GM23338 (cell line): ENCODE results near the gene CHRD. TPM values are rescaled to one million over a fixed set of nuclear protein-coding genes. Genes with fewer than 3 reads are reported as not detected.

Experiments used
- ATAC-seq: fragments of 200-7000 bp; cut with Tn5 transposase; 3 replicates; pipeline ENCODE4 v1.9.1; 2020
- DNase-seq: peaks from one replicate; pipeline ENCODE4 v3.0.0-alpha.2; 2015; ENCODE audit warnings: low spot score
- H2AFZ ChIP-seq: fragments of 200-600 bp; sonication (generic); 2 replicates; pipeline ENCODE4 v1.8.0; 2016; ENCODE audit warnings: antibody characterized with exemption, mild to moderate bottlenecking, moderate library complexity
- H3F3A ChIP-seq: fragments of 200-600 bp; sonication (generic); replicated peaks from 2 replicates; pipeline ENCODE4 v1.8.0; 2017; ENCODE audit warnings: antibody characterized with exemption, mixed run types, low read depth
- H3K27ac ChIP-seq: fragments of 200-600 bp; sonication (generic); 2 replicates; pipeline ENCODE4 v1.6.1; 2016; ENCODE audit warnings: low read depth
- H3K27me3 ChIP-seq: fragments of 200-600 bp; sonication (generic); 2 replicates; pipeline ENCODE4 v1.8.0; 2016; ENCODE audit warnings: mild to moderate bottlenecking, mixed run types, moderate library complexity; ENCODE audit not compliant: insufficient read depth
- H3K36me3 ChIP-seq: fragments of 200-600 bp; sonication (generic); 2 replicates; pipeline ENCODE4 v1.8.0; 2016; ENCODE audit warnings: mild to moderate bottlenecking; ENCODE audit not compliant: insufficient read depth
- H3K4me1 ChIP-seq: fragments of 200-600 bp; sonication (generic); 2 replicates; pipeline ENCODE4 v1.8.0; 2016; ENCODE audit warnings: mild to moderate bottlenecking, moderate library complexity; ENCODE audit not compliant: insufficient read depth
- H3K4me2 ChIP-seq: fragments of 200-600 bp; sonication (generic); 2 replicates; pipeline ENCODE4 v1.7.1; 2017; ENCODE audit warnings: mixed run types
- H3K4me3 ChIP-seq: fragments of 200-600 bp; sonication (generic); 2 replicates; pipeline ENCODE4 v1.6.1; 2016; ENCODE audit warnings: mixed run types
- H3K79me2 ChIP-seq: fragments of 200-600 bp; sonication (generic); replicated peaks from 2 replicates; pipeline ENCODE4 v1.8.0; 2017; ENCODE audit warnings: mild to moderate bottlenecking; ENCODE audit not compliant: insufficient read depth
- H3K9me2 ChIP-seq: fragments of 200-600 bp; sonication (generic); 2 replicates; pipeline ENCODE4 v1.8.0; 2017; ENCODE audit not compliant: insufficient read depth
- H4K20me1 ChIP-seq: fragments of 200-600 bp; sonication (generic); replicated peaks from 2 replicates; pipeline ENCODE4 v1.8.0; 2017; ENCODE audit warnings: mild to moderate bottlenecking; ENCODE audit not compliant: insufficient read depth
- H3K27ac Mint-ChIP-seq: 2 replicates; pipeline ENCODE4 v1.8.0; 2020; ENCODE audit warnings: inconsistent platforms, mild to moderate bottlenecking, moderate library complexity, mixed read lengths
- H3K27me3 Mint-ChIP-seq: 3 replicates; pipeline ENCODE4 v1.8.0; 2022; ENCODE audit warnings: low read depth, mild to moderate bottlenecking, moderate library complexity, mixed read lengths, inconsistent platforms; ENCODE audit not compliant: insufficient read depth, poor library complexity
- H3K36me3 Mint-ChIP-seq: 3 replicates; pipeline ENCODE4 v1.8.0; 2021; ENCODE audit warnings: low read depth, mild to moderate bottlenecking, inconsistent platforms, moderate library complexity, mixed read lengths
- H3K4me1 Mint-ChIP-seq: 3 replicates; pipeline ENCODE4 v1.8.0; 2020; ENCODE audit warnings: mild to moderate bottlenecking, inconsistent platforms, mixed read lengths
- H3K4me3 Mint-ChIP-seq: 3 replicates; pipeline ENCODE4 v1.8.0; 2021; ENCODE audit warnings: moderate library complexity, mild to moderate bottlenecking, inconsistent platforms, mixed read lengths
- H3K9me3 Mint-ChIP-seq: 3 replicates; pipeline ENCODE4 v1.8.0; 2020; ENCODE audit warnings: moderate library complexity, mild to moderate bottlenecking, inconsistent platforms, mixed read lengths
- CREB1 ChIP-seq: fragments of 250-450 bp; sonication (Bioruptor Pico); IDR thresholded peaks from 2 replicates; pipeline ENCODE4 v1.5.0; 2020; ENCODE audit warnings: low read depth, mild to moderate bottlenecking, moderate library complexity
- EZH2phosphoT487 ChIP-seq: fragments of 200-600 bp; sonication (generic); IDR thresholded peaks from one replicate; pipeline ENCODE4 v1.8.1; 2018; ENCODE audit warnings: antibody characterized with exemption; ENCODE audit not compliant: unreplicated experiment
- JUNB ChIP-seq: IDR thresholded peaks from one replicate; pipeline ENCODE4 v1.6.1; 2016; ENCODE audit warnings: antibody characterized with exemption; ENCODE audit not compliant: unreplicated experiment
- NANOG ChIP-seq: IDR thresholded peaks from 2 replicates; pipeline ENCODE4 v1.6.1; 2016; ENCODE audit warnings: antibody characterized with exemption, borderline replicate concordance
- REST ChIP-seq: IDR thresholded peaks from one replicate; pipeline ENCODE4 v1.6.1; 2018; ENCODE audit warnings: antibody characterized with exemption; ENCODE audit not compliant: unreplicated experiment
- STAT1 ChIP-seq: IDR thresholded peaks from one replicate; pipeline ENCODE4 v1.6.1; 2016; ENCODE audit warnings: antibody characterized with exemption; ENCODE audit not compliant: unreplicated experiment
- ZNF114 ChIP-seq: fragments of 250-450 bp; sonication (Bioruptor Pico); IDR thresholded peaks from 2 replicates; pipeline ENCODE4 v1.5.0; 2020; ENCODE audit warnings: mild to moderate bottlenecking, moderate library complexity
- polyA plus RNA-seq: library from polyadenylated mRNA; unstranded; fragments of >200 nt; fragmentation: Nextera tagmentation; extraction: Ambion mirVana; gene quantifications from 2 replicates; pipeline ENCODE4 v1.2.1, GENCODE V29; 2016
- total RNA-seq: library from RNA; depleted of rRNA; stranded (reverse); fragments of >200 nt; shearing (Covaris generic); gene quantifications from 2 replicates; pipeline ENCODE4 v1.2.3, GENCODE V29; 2014
- TF ChIP-seq, protein P1 (sequence below): fragments of 250-450 bp; sonication (Bioruptor Pico); IDR thresholded peaks from 2 replicates; pipeline ENCODE4 v1.5.0; 2020; ENCODE audit warnings: mild to moderate bottlenecking, moderate library complexity
- TF ChIP-seq, protein P2 (sequence below), 2 experiments: fragments of 200-600 bp in 1 of 2; sonication (generic) in 1 of 2; conservative IDR thresholded peaks; 2 replicates each; pipeline versions ENCODE4 v1.5.1 to v1.6.1; 2016 to 2017; ENCODE audit warnings: antibody characterized with exemption in 2 of 2, low read depth in 2 of 2, mild to moderate bottlenecking in 2 of 2, moderate library complexity in 1 of 2

Gene CHRD
- total and polyA plus RNA-seq, 2 experiments from 2014 or later: 0.34 to 0.66 TPM

GRCh38 chr3:184414418-184415202 is 34.8 kb downstream of the CHRD start:
- peaks cover 6% of the 10 kb centered on the region for H3K4me1 Mint-ChIP-seq
- no peaks in the 10 kb centered on the region for H3K36me3 Mint-ChIP-seq
- DNase-seq (no peak), ATAC-seq (no peak)
- Histone ChIP-seq H3K9me2 (no peaks in the 10 kb centered on the region), H3K36me3 (no peaks in the 10 kb centered on the region), H2AFZ (no peak overlapping the region), H3K27ac (no peak overlapping the region), H3K79me2 (no peaks in the 10 kb centered on the region), H3F3A (no peaks in the 10 kb centered on the region), H3K4me1 (peaks cover 3% of the 10 kb centered on the region; the same call in 1 of the 2 replicates), H4K20me1 (no peaks in the 10 kb centered on the region), H3K27me3 (no peaks in the 10 kb centered on the region), H3K4me2 (no peak overlapping the region), H3K4me3 (no peak overlapping the region)
- H3K9me3 Mint-ChIP-seq: peaks cover 3% of the 10 kb centered on the region; the same call in 1 of the 3 replicates
- H3K27ac Mint-ChIP-seq: no peak overlapping the region
- TF ChIP-seq, protein P1, sequence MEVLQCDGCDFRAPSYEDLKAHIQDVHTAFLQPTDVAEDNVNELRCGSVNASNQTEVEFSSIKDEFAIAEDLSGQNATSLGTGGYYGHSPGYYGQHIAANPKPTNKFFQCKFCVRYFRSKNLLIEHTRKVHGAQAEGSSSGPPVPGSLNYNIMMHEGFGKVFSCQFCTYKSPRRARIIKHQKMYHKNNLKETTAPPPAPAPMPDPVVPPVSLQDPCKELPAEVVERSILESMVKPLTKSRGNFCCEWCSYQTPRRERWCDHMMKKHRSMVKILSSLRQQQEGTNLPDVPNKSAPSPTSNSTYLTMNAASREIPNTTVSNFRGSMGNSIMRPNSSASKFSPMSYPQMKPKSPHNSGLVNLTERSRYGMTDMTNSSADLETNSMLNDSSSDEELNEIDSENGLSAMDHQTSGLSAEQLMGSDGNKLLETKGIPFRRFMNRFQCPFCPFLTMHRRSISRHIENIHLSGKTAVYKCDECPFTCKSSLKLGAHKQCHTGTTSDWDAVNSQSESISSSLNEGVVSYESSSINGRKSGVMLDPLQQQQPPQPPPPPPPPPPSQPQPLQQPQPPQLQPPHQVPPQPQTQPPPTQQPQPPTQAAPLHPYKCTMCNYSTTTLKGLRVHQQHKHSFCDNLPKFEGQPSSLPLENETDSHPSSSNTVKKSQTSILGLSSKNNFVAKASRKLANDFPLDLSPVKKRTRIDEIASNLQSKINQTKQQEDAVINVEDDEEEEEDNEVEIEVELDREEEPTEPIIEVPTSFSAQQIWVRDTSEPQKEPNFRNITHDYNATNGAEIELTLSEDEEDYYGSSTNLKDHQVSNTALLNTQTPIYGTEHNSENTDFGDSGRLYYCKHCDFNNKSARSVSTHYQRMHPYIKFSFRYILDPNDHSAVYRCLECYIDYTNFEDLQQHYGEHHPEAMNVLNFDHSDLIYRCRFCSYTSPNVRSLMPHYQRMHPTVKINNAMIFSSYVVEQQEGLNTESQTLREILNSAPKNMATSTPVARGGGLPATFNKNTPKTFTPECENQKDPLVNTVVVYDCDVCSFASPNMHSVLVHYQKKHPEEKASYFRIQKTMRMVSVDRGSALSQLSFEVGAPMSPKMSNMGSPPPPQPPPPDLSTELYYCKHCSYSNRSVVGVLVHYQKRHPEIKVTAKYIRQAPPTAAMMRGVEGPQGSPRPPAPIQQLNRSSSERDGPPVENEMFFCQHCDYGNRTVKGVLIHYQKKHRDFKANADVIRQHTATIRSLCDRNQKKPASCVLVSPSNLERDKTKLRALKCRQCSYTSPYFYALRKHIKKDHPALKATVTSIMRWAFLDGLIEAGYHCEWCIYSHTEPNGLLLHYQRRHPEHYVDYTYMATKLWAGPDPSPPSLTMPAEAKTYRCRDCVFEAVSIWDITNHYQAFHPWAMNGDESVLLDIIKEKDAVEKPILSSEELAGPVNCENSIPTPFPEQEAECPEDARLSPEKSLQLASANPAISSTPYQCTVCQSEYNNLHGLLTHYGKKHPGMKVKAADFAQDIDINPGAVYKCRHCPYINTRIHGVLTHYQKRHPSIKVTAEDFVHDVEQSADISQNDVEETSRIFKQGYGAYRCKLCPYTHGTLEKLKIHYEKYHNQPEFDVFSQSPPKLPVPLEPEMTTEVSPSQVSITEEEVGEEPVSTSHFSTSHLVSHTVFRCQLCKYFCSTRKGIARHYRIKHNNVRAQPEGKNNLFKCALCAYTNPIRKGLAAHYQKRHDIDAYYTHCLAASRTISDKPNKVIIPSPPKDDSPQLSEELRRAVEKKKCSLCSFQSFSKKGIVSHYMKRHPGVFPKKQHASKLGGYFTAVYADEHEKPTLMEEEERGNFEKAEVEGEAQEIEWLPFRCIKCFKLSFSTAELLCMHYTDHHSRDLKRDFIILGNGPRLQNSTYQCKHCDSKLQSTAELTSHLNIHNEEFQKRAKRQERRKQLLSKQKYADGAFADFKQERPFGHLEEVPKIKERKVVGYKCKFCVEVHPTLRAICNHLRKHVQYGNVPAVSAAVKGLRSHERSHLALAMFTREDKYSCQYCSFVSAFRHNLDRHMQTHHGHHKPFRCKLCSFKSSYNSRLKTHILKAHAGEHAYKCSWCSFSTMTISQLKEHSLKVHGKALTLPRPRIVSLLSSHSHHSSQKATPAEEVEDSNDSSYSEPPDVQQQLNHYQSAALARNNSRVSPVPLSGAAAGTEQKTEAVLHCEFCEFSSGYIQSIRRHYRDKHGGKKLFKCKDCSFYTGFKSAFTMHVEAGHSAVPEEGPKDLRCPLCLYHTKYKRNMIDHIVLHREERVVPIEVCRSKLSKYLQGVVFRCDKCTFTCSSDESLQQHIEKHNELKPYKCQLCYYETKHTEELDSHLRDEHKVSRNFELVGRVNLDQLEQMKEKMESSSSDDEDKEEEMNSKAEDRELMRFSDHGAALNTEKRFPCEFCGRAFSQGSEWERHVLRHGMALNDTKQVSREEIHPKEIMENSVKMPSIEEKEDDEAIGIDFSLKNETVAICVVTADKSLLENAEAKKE (CRISPR knock-in tag): no peak
- TF ChIP-seq ZNF114 (CRISPR knock-in tag) (no peak), STAT1 (no peak), REST (no peak), CREB1 (no peak), JUNB (no peak), NANOG (no peak), EZH2phosphoT487 (no peak)
- TF ChIP-seq, protein P2, sequence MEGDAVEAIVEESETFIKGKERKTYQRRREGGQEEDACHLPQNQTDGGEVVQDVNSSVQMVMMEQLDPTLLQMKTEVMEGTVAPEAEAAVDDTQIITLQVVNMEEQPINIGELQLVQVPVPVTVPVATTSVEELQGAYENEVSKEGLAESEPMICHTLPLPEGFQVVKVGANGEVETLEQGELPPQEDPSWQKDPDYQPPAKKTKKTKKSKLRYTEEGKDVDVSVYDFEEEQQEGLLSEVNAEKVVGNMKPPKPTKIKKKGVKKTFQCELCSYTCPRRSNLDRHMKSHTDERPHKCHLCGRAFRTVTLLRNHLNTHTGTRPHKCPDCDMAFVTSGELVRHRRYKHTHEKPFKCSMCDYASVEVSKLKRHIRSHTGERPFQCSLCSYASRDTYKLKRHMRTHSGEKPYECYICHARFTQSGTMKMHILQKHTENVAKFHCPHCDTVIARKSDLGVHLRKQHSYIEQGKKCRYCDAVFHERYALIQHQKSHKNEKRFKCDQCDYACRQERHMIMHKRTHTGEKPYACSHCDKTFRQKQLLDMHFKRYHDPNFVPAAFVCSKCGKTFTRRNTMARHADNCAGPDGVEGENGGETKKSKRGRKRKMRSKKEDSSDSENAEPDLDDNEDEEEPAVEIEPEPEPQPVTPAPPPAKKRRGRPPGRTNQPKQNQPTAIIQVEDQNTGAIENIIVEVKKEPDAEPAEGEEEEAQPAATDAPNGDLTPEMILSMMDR (conservative IDR thresholded peaks at IDR 0.05; ENCODE audit: low read depth in 2 of 2): no peak
- H3K4me3 Mint-ChIP-seq: no peak overlapping the region
- peaks cover 7% of the 10 kb centered on the region for H3K27me3 Mint-ChIP-seq
